Measurements from ENCODE around the gene RASSF3.

Gene RASSF3

DNA sequence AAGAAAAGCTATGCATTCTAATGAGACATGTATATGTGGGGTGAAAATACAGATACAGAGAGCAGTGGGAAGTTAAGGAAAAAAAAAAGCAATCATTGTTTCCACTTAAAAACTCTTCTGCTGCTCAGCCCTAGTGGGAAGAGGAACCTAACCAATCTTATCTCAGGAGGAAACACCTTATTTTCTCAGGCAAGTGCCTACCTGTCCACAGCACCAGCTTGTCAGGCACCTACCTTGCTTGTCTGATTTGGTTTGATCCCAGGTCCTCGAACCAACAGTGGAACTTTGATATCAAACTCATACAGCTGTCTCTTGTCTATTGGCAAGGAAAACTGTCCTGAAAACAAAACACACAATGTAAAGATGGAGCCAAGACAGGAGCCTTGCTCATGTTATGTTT, 126.5 kb downstream of the RASSF3 start:
- DNase-seq = no peak

DNA sequence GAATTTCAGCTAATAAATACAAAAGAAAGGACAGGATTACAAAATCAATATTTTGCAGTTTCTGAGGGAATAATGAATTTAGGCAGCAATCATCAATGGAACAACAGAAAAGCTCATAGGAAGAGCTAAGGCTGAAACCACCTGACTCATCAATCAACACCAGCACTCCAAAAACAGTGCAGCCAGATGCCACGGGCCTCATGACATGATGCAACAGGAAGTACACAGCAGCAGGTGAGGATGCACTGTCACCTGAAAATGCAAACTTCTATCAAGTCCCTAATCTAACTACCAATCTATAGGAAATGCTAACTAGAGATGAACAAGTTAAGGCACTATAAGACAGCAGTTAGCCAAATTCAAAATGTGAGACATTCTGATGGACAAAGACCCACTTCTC, 127.2 kb downstream of the RASSF3 start:
- DNase-seq = no peak

DNA sequence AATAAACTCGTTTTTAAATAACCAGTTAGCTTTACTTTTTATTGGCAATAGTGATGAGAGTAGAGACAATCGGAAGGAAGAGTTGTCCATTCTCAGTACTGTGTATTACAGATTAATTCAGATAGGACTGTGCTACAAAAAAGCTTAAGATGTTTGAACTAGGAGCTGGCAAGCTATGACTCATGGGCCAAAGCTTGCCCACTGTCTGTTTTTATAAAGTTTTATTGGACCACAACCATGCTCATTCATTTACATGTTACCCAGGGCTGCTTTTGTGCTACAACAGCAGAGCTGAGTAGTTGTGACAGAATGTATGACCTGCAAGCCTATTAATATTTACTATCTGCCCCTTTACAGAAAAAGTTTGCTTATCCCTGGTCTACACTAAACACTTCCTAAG, 129.5 kb downstream of the RASSF3 start:
- DNase-seq = no peak

DNA sequence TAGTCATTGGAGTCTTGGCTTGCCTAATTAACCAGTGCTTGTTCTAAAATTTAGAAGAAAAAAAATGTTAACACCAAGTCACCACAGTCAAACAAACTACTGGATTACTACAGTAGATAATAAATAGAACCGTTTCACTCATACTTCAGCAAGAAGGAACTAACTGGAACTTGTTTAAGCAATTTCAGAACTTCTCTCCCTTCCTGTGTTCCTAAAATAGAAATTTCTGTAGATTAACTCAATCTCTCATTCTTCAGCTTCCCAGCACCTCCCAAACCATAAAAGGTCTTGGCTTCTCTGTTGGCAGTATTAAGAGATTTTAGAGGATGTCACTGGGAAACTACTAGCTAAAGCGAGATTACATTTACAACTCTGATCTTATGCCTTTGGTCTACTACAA, 130.4 kb downstream of the RASSF3 start:
- no peak for DNase-seq

DNA sequence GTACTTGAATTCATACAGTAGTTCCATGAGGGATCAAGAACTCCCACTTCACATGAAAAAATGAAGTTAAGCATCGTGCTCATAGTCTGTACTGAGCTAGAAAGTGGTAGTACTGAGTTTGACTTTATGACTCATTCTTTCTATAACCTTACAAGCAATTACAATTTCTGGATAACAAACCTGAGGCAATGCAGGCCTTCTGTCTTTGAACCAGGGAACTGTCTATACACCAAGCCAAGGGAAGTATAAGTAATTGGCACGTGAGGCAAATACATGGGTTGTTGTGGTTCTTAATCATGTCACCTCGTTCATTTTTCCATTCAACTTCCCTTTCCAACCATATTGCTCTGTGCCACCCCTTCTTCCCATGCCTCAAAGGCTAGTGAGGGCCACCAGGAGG, 132.1 kb downstream of the RASSF3 start:
- DNase-seq = no peak

DNA sequence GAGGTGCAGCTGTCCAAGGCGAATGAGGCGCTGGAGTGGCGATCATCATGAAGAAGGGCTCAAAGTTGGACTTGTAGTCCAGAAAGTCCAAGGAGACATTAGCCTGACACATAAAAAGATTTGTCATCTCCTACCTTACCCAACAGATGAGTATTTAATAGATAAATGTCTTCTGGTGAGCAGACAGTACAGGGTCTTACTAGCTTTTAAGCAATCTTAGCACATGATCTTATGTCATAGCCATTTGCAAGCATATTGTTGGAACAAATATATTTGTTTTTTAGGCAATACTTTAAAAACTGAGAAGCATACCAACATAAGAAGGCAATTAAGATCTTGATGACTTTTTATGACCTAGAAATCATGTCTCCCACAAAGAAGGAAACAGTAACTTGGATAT, 132.9 kb downstream of the RASSF3 start:
- no peak for DNase-seq

DNA sequence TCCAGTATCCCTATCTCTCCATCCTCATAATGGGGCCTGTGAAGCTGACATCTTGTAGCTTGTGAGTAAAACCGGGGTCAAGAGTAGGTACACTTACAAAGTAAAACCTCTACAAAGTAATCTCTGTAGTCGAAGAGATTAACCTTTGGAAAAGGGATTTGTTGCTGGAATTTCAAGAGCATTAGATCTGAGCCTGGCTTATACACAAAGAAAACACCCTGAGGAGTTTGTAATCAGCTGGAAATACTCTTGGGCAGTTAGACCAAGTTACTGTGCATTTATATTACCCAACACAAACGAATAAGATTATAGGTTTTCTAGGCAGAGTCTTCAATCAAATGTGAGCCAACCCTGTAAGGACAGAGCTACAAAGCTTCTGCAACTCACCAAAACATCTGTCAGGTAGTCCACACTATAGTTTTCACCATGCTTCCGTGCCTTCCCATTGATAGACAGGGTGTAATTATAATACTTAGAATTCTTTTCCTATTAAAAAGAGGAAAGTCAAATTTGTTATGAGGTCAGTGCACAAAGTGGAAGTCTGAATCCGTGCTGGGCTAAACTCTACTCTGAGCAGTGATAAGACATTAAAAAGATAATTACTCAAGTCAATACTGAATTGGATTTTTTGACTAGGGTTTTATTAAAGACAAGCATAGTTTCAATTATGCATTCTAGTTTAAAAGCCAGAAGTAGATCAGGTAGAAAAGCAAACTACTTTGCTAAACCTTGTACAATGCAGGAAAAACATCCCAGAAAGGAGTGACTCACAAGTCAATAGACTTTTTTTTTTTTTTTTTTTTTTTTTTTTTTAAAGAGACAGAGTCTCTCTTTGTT, 134.3 kb downstream of the RASSF3 start:
- no peak for DNase-seq

DNA sequence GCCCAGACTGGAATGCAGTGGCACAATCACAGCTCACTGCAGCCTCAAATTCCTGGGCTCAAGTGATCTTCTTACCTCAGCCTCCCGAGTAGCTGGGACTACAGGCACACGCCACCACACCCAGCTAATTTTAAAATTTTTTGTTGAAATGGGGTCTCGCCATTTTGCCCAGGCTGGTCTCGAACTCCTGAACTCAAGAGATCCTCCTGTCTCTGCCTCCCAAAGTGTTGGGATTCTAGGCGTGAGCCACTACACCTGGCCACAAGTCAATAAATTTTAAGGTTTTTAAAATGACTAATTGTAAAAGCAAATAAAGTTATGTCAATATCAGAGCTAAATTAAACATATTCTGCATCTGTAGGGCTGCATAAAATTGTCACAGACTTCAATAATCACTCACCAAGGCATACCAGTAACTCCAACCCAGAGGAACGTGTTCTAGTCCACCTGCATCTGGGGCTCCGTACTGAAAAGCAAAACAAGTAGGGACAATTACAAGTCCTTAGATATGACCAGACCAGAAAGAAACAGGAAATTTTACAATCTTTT, 135.0 kb downstream of the RASSF3 start:
- no peak for DNase-seq

DNA sequence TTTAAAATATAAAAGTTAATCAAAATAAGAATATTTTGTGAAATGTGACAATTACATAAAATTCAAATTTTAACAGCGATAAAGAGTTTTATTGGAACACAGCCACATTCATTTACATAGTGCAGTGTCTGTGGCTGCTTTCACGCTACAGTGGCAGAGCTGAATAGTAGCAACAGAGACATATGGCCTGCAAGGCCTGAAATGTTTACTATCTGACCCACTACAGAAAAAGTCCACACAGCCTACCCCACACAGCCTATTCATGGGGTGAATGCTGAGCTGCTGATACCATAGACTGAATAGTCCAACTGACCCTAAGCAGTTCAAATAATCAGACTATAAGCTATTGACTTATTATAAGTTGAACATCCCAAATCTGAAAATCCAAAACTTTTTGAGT, 135.7 kb downstream of the RASSF3 start:
- DNase-seq = no peak

DNA sequence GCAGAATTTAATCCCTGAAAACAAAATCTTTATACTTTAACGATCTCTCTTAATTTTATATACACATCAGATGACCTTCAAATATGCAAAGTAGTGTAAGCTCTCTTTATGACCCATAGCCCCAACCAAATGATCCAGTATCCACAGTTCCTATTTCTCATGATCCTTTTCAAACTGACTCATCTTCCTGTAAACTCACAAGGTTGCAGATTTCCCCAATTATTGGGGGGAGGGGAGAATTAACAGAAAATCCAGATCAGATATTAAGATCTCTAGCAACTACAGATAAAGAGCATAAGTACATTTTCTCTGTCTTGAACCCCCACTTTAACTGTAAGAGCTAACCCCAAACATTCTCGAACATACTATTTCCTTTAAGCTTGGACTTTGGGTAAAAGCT, 136.4 kb downstream of the RASSF3 start:
- no peak for DNase-seq
